Activated naive CD4-positive, alpha-beta T cell treated with anti-CD3 and anti-CD28 coated beads, Interleukin-2, amount 50 U/mL, for 72 hours (primary cell): Measurements from ENCODE around the gene RAI1. TPM values are rescaled to one million over a fixed set of nuclear protein-coding genes. Genes with fewer than 3 reads are reported as not detected.
"Not testable (repeated sequence)": the region's sequence is repeated elsewhere in the genome, so short reads cannot be mapped to it uniquely, and the experiment has no call there.

ENCODE experiments used
- ATAC-seq, 2 donors: fragments of 150-1000 bp; cut with Tn5 transposase; 2 replicates each; pipeline ENCODE4 v1.10.0; 2021; ENCODE audit warnings: mild to moderate bottlenecking in 2 of 2, moderate library complexity in 2 of 2
- DNase-seq, 2 donors: peaks; one replicate each; pipeline ENCODE4 v3.0.0; 2021 to 2022; ENCODE audit warnings: low spot score in 2 of 2
- H3K27ac Mint-ChIP-seq, 2 donors: one replicate each; pipeline ENCODE4 v1.8.0; 2022; ENCODE audit warnings: mild to moderate bottlenecking in 2 of 2, mixed read lengths in 2 of 2
- H3K36me3 Mint-ChIP-seq, 2 donors: one replicate each; pipeline ENCODE4 v1.8.0; 2022; ENCODE audit warnings: mixed read lengths in 2 of 2
- H3K9me3 Mint-ChIP-seq, 2 donors: one replicate each; pipeline ENCODE4 v1.8.0; 2022; ENCODE audit warnings: mixed read lengths in 2 of 2
- total RNA-seq, 2 donors: library from RNA; stranded (reverse); gene quantifications; one replicate each; pipeline ENCODE4 v1.2.3, GENCODE V29; 2022

Gene RAI1, protein sequence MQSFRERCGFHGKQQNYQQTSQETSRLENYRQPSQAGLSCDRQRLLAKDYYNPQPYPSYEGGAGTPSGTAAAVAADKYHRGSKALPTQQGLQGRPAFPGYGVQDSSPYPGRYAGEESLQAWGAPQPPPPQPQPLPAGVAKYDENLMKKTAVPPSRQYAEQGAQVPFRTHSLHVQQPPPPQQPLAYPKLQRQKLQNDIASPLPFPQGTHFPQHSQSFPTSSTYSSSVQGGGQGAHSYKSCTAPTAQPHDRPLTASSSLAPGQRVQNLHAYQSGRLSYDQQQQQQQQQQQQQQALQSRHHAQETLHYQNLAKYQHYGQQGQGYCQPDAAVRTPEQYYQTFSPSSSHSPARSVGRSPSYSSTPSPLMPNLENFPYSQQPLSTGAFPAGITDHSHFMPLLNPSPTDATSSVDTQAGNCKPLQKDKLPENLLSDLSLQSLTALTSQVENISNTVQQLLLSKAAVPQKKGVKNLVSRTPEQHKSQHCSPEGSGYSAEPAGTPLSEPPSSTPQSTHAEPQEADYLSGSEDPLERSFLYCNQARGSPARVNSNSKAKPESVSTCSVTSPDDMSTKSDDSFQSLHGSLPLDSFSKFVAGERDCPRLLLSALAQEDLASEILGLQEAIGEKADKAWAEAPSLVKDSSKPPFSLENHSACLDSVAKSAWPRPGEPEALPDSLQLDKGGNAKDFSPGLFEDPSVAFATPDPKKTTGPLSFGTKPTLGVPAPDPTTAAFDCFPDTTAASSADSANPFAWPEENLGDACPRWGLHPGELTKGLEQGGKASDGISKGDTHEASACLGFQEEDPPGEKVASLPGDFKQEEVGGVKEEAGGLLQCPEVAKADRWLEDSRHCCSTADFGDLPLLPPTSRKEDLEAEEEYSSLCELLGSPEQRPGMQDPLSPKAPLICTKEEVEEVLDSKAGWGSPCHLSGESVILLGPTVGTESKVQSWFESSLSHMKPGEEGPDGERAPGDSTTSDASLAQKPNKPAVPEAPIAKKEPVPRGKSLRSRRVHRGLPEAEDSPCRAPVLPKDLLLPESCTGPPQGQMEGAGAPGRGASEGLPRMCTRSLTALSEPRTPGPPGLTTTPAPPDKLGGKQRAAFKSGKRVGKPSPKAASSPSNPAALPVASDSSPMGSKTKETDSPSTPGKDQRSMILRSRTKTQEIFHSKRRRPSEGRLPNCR (N-terminal part only)
- total RNA-seq = 10 to 100 TPM; 14.9 to 21.6 TPM

DNA sequence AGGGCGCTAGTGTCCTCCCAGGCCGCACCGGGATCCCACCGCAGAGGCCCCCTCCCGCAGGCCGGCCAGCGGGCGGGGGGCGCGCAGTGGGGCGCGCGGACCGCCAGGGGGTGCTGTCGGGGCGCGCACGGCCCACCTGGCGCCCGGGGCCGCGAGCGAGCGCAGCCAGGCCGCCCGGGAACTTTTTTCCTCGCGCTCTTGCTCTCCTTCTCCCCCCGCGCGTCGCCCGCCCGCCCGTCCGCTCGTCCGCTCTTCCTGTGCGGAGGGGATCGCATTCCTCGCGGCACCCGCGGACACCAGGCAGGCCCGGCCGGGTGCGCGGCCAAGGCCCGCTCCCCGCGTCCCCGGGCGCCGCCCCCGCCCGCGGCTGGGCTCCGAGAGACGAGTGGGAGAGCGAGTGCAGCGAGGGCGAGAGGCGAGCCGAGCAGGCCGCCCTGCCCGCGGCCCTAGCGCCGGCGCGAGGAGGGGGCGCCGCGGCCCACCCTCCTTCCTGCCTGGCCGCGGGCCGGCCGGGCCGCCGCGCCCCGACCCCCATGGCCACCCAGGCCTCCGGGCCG lies at the start of gene RAI1:
TSS of gene RAI1 (plus strand) at position 272 of the 557 bp plus-strand sequence. CDS start 111,491 bp downstream, outside the sequence.
- Mint-ChIP-seq H3K27ac (peak within 1 kb of the TSS; percentile 88 to 90), H3K36me3 (no peaks in the 10 kb centered on the region), H3K9me3 (no peaks in the 10 kb centered on the region)
- peak; percentile 60 to 72 for ATAC-seq
- peak; percentile 79 to 87 for DNase-seq

DNA sequence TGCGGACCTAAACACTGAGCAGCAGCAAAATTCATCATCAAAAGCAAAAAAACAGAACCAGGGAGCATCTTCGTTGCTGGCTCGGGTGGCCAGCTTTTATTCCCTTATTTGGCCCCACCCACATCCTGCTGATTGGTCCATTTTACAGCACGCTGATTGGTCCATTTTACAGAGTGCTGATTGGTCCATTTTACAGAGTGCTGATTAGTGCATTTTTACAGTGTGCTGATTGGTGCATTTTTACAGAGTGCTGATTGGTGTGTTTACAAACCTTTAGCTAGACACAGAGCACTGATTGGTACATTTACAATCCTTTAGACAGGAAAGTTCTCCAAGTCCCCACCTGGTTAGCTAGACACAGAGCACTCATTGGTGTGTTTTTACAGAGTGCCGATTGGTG lies 48.6 kb upstream of the RAI1 start:
- not testable (repeated sequence) for H3K27ac Mint-ChIP-seq, H3K36me3 Mint-ChIP-seq, ATAC-seq, H3K9me3 Mint-ChIP-seq, DNase-seq

DNA sequence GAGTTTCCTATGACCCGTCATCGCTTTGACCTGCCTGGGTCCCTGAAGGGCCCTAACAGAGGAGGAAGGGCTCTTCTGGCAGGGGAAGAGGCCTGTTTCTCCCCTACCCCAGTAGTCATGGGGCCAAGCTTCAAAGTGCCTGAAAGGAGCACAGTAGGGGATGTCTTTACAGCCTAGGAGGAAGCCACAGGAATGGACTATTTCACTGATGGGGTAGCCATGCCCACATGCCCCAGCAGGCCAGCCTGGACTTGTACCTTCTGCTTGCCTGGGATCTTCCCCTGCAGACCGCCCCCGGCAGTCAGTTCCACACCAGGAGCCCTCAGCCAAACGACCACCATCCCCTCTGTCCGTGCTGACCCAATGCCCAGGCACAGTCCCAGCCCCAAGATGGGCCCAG lies 47.9 kb upstream of the RAI1 start:
- Mint-ChIP-seq H3K36me3 (no peaks in the 10 kb centered on the region), H3K9me3 (peaks cover 0 to 3% of the 10 kb centered on the region in 2 donors), H3K27ac (no peak overlapping the region)
- no peak for DNase-seq
- no peak for ATAC-seq

DNA sequence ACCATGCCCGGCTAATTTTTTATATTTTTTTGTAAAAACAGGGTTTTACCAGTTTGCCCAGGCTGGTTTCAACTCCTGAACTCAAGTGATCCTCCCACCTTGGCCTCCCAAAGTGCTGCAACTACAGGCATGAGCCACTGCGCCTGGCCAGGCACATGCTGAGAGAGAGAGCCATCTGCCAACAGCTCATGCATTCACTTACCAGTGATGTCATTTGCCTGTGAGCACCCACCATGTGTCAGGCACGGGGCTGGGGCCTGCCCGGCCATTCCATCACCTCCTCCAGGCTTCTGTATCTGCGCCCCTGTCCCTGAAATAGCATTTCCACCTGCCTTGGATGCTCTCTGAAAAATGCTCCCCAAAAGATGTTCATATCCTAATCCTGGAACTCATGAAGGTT lies 46.1 kb upstream of the RAI1 start:
- DNase-seq (no peak), ATAC-seq (no peak)
- no peaks in the 10 kb centered on the region for H3K36me3 Mint-ChIP-seq
- H3K27ac Mint-ChIP-seq = no peak overlapping the region
- H3K9me3 Mint-ChIP-seq = no peaks in the 10 kb centered on the region

DNA sequence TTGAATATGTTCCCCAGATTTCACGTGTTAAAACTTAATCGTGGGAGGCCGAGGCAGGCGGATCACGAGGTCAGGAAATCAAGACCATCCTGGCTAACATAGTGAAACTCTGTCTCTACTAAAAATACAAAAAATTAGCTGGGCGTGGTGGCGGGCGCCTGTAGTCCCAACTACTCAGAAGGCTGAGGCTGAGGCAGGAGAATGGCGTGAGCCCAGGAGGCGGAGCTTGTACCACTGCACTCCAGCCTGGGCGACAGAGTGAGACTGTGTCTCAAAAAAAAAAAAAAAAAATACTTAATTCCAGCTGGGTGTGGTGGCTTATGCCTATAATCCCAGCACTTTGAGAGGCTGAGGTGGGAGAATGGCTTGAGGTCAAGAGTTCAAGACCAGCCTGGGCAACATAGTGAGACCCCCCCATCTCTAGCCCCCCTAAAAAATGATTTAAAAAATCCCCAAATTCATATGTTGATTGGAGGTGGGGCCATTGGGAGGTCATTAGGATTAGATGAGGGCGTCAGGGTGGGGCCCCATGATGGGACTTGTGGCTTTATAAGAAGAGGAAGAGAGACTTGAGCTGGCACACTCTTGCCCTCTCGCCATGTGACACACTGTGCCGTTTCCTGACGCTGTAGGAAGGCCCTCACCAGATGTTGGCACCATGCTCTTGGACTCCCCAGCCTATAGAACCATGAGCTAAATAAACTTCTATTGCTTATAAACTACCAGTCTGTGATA lies 45.6 kb upstream of the RAI1 start:
- not testable (repeated sequence) for H3K36me3 Mint-ChIP-seq, DNase-seq, H3K27ac Mint-ChIP-seq, ATAC-seq, H3K9me3 Mint-ChIP-seq

DNA sequence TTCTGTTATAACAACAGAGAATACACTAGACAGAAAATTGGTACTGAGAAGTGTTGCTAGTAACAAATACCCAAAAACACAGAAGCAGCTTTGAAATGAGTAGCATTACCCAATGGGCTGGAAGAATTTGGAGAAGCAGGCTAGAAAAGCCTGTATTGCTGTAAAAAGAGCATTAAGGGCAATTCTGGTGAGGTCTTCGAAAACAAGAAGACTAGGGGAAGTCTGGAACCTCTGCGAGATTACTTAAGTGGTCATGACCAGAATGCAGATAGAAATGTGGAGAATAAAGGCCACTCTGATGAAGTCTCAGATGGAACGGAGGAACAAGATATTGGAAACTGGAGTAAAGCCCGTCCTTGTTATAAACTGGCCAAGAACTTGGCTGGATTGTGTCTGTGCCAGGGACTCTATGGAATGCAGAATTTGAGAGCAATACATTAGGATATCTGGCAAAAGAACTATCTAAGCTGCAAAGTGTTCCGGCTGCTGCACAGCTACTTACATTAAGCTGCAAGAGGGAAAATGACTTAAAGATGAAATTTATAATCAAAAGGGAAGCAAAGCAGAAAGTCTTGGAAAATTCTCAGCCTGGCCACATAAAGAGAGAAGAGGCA lies 44.9 kb upstream of the RAI1 start:
- H3K36me3 Mint-ChIP-seq = no peaks in the 10 kb centered on the region
- H3K9me3 Mint-ChIP-seq = no peaks in the 10 kb centered on the region
- H3K27ac Mint-ChIP-seq = no peak overlapping the region
- no peak for ATAC-seq
- no peak for DNase-seq

DNA sequence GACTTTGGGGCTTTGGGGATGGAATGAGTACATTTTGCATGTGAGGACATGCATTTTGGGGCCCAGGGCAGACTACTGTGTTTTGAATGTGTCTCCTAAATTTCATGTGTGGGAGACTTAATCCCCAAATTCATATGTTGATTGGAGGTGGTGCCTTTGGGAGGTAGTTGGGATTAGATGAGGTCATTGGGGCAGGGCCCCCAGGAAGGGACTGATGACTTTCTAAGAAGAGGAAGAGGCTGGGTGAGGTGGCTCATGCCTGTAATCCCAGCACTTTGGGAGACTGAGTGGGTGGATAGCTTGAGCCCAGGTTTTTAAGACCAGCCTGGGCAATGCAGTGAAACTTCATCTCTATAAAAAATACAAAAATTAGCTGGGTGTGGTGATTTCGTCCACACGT lies 42.8 kb upstream of the RAI1 start:
- H3K36me3 Mint-ChIP-seq = no peaks in the 10 kb centered on the region
- no peak overlapping the region for H3K27ac Mint-ChIP-seq
- H3K9me3 Mint-ChIP-seq = no peaks in the 10 kb centered on the region
- DNase-seq (no peak), ATAC-seq (no peak)

DNA sequence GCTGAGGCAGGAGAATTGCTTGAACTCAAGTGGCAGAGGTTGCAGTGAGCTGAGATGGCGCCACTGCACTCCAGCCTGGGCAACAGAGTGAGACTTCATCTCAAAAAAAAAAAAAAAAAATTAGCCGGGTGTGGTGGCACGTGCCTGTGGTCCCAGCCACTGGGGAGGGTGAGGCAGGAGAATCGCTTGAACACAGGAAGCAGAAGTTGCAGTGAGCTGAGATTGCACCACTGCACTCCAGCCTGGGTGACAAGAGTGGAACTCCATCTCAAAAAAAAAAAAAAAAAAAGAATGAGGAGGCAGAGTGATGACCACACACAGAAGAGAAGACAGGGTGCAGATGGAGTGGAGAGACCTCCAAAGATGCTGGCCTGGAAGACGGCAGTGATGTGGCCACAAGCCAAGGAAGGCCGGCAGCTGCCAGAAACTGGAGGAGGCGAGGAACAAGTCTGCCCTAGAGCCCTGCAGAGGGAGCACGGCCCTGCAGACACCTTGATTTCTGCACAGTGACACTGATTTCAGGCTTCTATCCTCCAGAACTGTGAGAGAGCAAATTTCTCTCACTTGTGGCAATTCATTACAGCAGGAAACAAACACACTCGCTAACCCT lies 41.5 kb upstream of the RAI1 start:
- H3K9me3 Mint-ChIP-seq, H3K27ac Mint-ChIP-seq, H3K36me3 Mint-ChIP-seq, ATAC-seq, DNase-seq: not testable (repeated sequence)

DNA sequence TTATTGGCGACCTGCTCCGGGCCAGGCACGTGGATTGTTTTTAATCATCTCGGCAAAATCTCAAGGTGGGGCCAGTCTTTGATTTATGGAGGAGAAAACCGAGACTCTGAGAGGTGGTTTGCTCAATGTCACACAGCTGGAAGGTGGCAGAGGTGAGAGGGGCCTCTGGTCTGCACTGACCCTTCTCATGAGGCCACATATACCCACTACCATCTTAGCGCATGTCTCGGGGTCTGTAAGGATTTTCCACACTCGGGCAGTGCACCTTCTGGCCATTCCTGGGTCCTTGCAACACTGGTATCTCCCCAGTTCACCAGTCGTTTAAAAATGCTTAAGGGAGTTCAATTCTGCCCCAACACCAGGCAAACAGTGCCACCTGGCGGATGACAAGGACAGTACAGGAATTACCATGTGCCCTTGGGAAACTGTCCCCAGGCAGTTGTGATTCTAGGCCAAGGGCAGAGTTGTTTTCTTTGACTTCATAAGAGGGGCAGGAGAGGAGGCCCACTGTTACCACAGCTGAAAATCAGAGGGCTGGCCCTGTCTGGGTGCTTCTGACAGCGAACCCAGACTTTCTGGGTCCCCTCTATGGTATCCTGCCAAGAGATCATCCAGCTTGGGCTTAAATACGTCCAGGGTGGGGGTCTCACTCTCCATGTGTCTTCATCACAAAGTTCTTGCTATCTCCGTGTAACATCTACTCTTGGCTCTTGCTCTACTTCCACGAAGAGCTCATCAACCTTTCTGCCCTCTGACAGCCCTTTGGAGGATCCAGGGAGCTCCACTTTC lies 39.4 kb upstream of the RAI1 start:
- DNase-seq (peak; percentile 69 to 86), ATAC-seq (peak; percentile 90 to 91)
- no peaks in the 10 kb centered on the region for H3K36me3 Mint-ChIP-seq
- H3K9me3 Mint-ChIP-seq = no peaks in the 10 kb centered on the region
- no peak overlapping the region for H3K27ac Mint-ChIP-seq

DNA sequence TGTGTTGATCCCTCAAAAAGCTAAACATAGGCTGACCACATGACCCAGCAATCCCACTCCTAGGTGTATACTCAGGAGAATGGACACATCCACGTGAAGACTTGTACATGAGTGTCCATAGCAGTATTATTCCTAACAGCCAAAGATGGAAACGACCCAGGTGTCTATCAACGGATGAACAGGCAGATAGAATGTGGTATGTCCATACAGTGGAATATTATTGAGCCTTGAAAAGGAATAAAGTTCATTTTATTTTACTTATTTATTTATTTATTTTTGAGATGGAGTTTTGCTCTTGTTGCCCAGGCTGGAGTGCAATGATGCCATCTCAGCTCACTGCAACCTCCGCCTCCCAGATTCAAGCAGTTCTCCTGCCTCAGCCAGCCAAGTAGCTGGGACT lies 36.1 kb upstream of the RAI1 start:
- not testable (repeated sequence) for DNase-seq, H3K9me3 Mint-ChIP-seq, H3K36me3 Mint-ChIP-seq, ATAC-seq, H3K27ac Mint-ChIP-seq

DNA sequence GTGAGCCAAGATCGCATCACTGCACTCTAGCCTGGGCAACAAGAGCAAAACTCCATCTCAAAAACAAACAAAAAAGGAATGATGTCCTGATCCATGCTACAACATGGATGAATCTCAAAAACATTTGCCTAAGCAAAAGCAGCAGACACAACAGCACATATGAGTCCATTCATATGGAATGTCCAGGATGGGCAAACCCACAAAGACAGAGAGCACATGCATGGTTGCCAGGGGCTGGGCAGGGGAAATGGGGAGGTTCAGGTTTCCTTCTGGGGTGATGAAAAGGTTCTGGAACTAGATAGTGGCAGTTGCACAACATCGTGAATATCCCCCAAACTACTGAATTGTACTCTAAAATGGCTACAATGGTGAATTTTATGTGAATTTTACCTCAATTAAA lies 35.3 kb upstream of the RAI1 start:
- Mint-ChIP-seq H3K36me3 (no peaks in the 10 kb centered on the region), H3K9me3 (peaks cover 4 to 5% of the 10 kb centered on the region in 2 donors), H3K27ac (no peak overlapping the region)
- no peak for ATAC-seq
- no peak for DNase-seq

DNA sequence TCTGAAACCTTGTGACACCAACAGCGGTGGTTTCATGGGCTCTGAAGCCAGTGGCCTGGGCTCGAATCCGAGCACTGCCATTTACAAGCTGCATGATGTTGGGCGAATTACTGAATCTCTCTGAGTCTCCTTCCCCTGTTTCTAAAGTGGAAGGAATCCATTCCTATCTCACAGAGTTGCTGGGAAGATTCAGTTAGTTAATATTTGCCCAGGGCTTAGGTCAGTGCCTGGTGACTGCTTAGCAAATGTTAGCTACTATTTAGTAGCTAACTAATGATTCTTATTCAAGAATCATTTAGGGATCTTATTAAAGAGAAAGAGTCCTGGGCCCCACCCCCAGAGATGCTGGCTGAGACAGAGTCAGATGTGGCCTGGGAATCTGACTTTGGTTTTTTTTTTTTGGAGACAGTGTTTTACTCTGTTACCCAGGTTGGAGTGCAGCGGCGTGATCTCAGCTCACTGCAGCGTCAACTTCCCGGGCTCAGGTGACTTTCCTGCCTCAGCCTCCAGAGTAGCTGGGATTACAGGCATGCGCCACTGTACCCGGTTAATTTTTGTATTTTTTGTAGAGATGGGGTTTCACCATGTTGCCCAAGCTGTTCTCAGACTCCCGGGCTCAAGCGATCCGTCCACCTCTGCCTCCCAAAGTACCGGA lies 33.6 kb upstream of the RAI1 start:
- DNase-seq (no peak), ATAC-seq (no peak)
- no peak overlapping the region for H3K27ac Mint-ChIP-seq
- H3K9me3 Mint-ChIP-seq = peaks cover 4 to 5% of the 10 kb centered on the region in 2 donors
- H3K36me3 Mint-ChIP-seq = no peaks in the 10 kb centered on the region

DNA sequence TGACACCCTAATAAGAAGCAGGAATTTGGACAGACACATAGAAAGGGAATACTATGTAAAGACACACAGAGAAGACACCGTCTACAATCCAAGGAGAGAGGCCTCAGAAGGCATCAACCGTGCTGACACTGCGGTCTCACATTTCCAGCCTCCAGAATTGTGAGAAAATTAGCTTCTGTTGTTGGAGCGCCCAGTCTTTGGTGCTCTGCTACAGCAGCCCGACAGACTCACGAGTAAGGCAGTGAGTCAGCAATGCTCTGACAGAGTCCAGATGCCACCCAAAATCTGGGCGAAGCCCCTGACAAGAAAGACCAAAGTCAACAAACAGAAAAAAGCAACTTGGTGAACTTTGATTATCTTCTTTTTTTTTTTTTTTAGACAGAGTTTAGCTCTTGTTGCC lies 32.5 kb upstream of the RAI1 start:
- H3K27ac Mint-ChIP-seq = no peak overlapping the region
- H3K9me3 Mint-ChIP-seq = peaks cover 4 to 9% of the 10 kb centered on the region in 2 donors
- DNase-seq (no peak), ATAC-seq (no peak)
- no peaks in the 10 kb centered on the region for H3K36me3 Mint-ChIP-seq

DNA sequence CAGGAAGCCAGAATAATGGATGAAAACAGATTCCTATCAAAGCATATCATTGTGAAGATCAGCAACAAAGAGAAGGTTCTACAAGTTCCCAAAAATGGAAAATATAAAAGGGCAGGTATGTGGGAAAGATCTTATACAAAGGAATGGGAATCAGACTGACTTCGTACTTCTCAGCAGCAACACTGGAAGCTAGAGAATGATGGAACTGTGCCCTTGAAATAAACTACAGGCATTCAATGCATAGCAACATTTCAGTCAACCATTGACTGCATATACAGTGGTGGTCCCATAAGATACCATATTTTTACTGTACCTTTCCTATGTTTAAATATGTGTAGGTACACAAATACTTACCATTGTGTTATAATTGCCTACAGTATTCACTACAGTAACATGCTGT lies 30.3 kb upstream of the RAI1 start:
- Mint-ChIP-seq H3K36me3 (peaks cover 0 to 4% of the 10 kb centered on the region in 2 donors), H3K27ac (no peak overlapping the region), H3K9me3 (peaks cover 4 to 9% of the 10 kb centered on the region in 2 donors)
- no peak for DNase-seq
- no peak for ATAC-seq
